Stimulated activated naive CD4-positive, alpha-beta T cell (primary cell): Measurements from ENCODE around the gene DGKK.
"Not testable (repeated sequence)": the region's sequence is repeated elsewhere in the genome, so short reads cannot be mapped to it uniquely, and the experiment has no call there.

Experiments used
- DNase-seq, 6 experiments: peaks; one replicate each; lab custom pipeline; 2025; lab: John Stamatoyannopoulos, UW

DGKK gene

GRCh38 chrX:50431623-50432022, 39.0 kb downstream of the DGKK start:
- DNase-seq = no peak

GRCh38 chrX:50430917-50431575, 39.6 kb downstream of the DGKK start:
- no peak for DNase-seq

GRCh38 chrX:50428174-50428573, 42.5 kb downstream of the DGKK start:
- no peak for DNase-seq

GRCh38 chrX:50407976-50408375, 62.6 kb downstream of the DGKK start:
- no peak for DNase-seq

- no peak for DNase-seq
Measured at GRCh38 chrX:50403903-50404302, 66.7 kb downstream of the DGKK start.

- DNase-seq = no peak
Measured at GRCh38 chrX:50402886-50403285, 67.7 kb downstream of the DGKK start.

GRCh38 chrX:50393902-50394301, 76.7 kb downstream of the DGKK start:
- DNase-seq = no peak

- DNase-seq = no peak
Measured at GRCh38 chrX:50386520-50386919, 84.1 kb downstream of the DGKK start.

GRCh38 chrX:50381729-50382415, 88.8 kb downstream of the DGKK start:
- no peak for DNase-seq

- no peak for DNase-seq
Measured at GRCh38 chrX:50375481-50376267, 95.0 kb downstream of the DGKK start.

GRCh38 chrX:50372966-50373365, 97.7 kb downstream of the DGKK start:
- no peak for DNase-seq

GRCh38 chrX:50343917-50344316, 126.7 kb downstream of the DGKK start:
- DNase-seq = no peak

- no peak for DNase-seq
Measured at GRCh38 chrX:50333308-50333707, 137.3 kb downstream of the DGKK start.

GRCh38 chrX:50332668-50333067, 138.0 kb downstream of the DGKK start:
- not testable (repeated sequence) for DNase-seq

GRCh38 chrX:50327235-50327634, 143.4 kb downstream of the DGKK start:
- DNase-seq = no peak
